Glutamatergic neuron (in vitro differentiated cells): ENCODE measurements around the gene AKR1C4. TPM values are rescaled to one million over a fixed set of nuclear protein-coding genes. Genes with fewer than 3 reads are reported as not detected.

ENCODE experiments used
- DNase-seq: peaks from one replicate; pipeline ENCODE4 v3.0.0; 2022
- H3K27ac Mint-ChIP-seq: one replicate; pipeline ENCODE4 v1.8.0; 2020; ENCODE audit warnings: mild to moderate bottlenecking, mixed read lengths, inconsistent platforms; ENCODE audit not compliant: unreplicated experiment
- H3K27me3 Mint-ChIP-seq: one replicate; pipeline ENCODE4 v1.8.0; 2020; ENCODE audit warnings: mild to moderate bottlenecking, moderate library complexity, mixed read lengths, inconsistent platforms; ENCODE audit not compliant: unreplicated experiment
- H3K36me3 Mint-ChIP-seq: one replicate; pipeline ENCODE4 v1.8.0; 2020; ENCODE audit warnings: mild to moderate bottlenecking, mixed read lengths, inconsistent platforms; ENCODE audit not compliant: unreplicated experiment
- H3K4me1 Mint-ChIP-seq: one replicate; pipeline ENCODE4 v1.8.0; 2020; ENCODE audit warnings: mild to moderate bottlenecking, low read depth, mixed read lengths, inconsistent platforms; ENCODE audit not compliant: unreplicated experiment
- H3K4me3 Mint-ChIP-seq: one replicate; pipeline ENCODE4 v1.8.0; 2020; ENCODE audit warnings: mild to moderate bottlenecking, mixed read lengths, inconsistent platforms; ENCODE audit not compliant: unreplicated experiment
- H3K9me3 Mint-ChIP-seq: one replicate; pipeline ENCODE4 v1.8.0; 2020; ENCODE audit warnings: mild to moderate bottlenecking, moderate library complexity, mixed read lengths, inconsistent platforms; ENCODE audit not compliant: unreplicated experiment
- long read RNA-seq: library from polyadenylated mRNA; unstranded; transcript quantifications from one replicate; pipeline ENCODE4 v2.0.0, GENCODE V29; 2020; ENCODE audit not compliant: unreplicated experiment
- total RNA-seq: library from RNA; stranded (reverse); fragmentation: NEBNext Ultra II Directional; extraction: Animal tissue kit (Norgen Biotek cat#: 25700); gene quantifications from one replicate; pipeline ENCODE4 v1.2.1, GENCODE V29; 2021; ENCODE audit not compliant: unreplicated experiment
- TF ChIP-seq, protein P1 (sequence below): fragments of 200-600 bp; sonication (generic); IDR thresholded peaks from one replicate; pipeline ENCODE4 v1.5.0; 2021; ENCODE audit not compliant: partially characterized antibody, unreplicated experiment

AKR1C4 gene
- total RNA-seq = not detected
- long read RNA-seq = 0 reads

DNA sequence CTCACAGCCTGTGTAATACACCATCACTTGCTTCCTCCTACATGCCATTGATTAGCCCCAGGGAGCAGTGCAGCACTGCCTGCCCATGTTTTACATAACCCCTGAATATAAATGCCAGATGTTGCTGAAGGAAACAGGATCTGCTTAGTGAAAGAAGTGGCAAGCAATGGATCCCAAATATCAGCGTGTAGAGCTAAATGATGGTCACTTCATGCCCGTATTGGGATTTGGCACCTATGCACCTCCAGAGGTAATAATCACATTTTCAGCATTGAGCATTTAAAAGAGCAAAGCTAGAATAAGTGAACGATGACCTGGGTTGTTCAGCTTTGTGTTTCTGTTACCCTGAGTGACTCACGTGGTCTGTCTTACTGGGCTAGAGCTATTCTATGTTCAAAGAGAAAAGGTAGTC is at the start of gene AKR1C4:
Gene AKR1C4 (plus strand): TSS at position 136 of the 412 bp plus-strand sequence. CDS start 31 bp downstream, at position 167.
- no peaks in the 10 kb centered on the region for H3K36me3 Mint-ChIP-seq
- H3K27ac Mint-ChIP-seq = no peak within 1 kb of the TSS
- TF ChIP-seq, protein P1, sequence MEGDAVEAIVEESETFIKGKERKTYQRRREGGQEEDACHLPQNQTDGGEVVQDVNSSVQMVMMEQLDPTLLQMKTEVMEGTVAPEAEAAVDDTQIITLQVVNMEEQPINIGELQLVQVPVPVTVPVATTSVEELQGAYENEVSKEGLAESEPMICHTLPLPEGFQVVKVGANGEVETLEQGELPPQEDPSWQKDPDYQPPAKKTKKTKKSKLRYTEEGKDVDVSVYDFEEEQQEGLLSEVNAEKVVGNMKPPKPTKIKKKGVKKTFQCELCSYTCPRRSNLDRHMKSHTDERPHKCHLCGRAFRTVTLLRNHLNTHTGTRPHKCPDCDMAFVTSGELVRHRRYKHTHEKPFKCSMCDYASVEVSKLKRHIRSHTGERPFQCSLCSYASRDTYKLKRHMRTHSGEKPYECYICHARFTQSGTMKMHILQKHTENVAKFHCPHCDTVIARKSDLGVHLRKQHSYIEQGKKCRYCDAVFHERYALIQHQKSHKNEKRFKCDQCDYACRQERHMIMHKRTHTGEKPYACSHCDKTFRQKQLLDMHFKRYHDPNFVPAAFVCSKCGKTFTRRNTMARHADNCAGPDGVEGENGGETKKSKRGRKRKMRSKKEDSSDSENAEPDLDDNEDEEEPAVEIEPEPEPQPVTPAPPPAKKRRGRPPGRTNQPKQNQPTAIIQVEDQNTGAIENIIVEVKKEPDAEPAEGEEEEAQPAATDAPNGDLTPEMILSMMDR = no peak
- no peaks in the 10 kb centered on the region for H3K4me1 Mint-ChIP-seq
- H3K9me3 Mint-ChIP-seq = no peaks in the 10 kb centered on the region
- no peak for DNase-seq
- no peak within 1 kb of the TSS for H3K4me3 Mint-ChIP-seq
- no peaks in the 10 kb centered on the region for H3K27me3 Mint-ChIP-seq

DNA sequence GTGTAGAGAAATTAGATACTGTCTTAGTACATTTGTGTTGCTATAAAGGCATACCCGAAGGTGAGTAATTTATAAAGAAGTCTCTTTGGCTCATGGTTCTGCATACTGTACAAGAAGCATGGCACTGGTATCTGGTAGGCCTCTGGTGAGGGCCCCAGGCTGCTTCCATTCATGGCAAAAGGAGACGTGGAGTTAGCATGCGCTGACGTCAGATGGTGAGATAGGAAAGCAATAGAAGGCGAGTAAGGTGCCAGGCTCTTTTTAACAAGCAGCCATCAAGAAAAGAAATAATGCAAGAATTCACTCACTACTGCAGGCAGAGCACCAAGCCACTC is 49.8 kb upstream of the AKR1C4 start:
- H3K27me3 Mint-ChIP-seq = no peaks in the 10 kb centered on the region
- no peaks in the 10 kb centered on the region for H3K4me1 Mint-ChIP-seq
- no peak overlapping the region for H3K27ac Mint-ChIP-seq
- DNase-seq = no peak
- H3K36me3 Mint-ChIP-seq = peaks cover 5% of the 10 kb centered on the region
- TF ChIP-seq, protein P1 = no peak
- H3K4me3 Mint-ChIP-seq = no peak overlapping the region
- peaks cover 2% of the 10 kb centered on the region for H3K9me3 Mint-ChIP-seq

DNA sequence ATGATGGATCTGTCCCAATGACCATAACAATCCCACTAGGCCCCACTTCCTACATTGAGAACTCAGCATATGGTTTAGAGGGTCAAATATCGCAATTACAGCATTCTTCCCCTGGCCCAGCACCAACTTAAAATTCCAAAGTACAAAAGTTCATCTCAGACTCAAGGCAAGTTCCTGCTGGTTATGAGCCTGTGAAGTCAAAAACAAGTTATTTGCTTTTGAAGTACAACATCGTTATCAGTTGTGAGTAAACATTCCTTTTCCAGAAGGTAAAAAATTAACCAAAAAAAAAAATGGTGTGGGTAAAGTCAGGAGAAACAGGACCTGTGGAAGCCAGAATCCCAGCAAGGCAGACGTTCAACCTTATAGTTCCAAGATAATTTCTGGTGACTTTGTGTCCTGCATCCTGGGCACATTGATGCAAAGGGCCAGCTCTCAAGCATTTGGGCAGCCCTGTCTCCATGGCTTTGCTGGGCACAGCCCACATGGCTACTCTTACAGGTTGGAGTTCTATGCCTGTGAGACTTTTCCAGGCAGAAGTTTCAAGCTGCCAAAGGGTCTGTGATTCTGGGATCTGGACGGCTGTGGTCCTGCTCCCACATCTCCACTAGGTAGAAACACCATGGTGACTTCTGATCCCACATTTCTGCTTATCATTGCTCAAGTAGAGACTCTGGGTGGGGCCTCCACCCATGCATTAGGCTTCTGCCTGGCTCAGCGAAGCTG is 49.2 kb upstream of the AKR1C4 start:
- peaks cover 5% of the 10 kb centered on the region for H3K36me3 Mint-ChIP-seq
- no peak overlapping the region for H3K27ac Mint-ChIP-seq
- no peaks in the 10 kb centered on the region for H3K27me3 Mint-ChIP-seq
- TF ChIP-seq, protein P1 = no peak
- no peak for DNase-seq
- no peak overlapping the region for H3K4me3 Mint-ChIP-seq
- peaks cover 2% of the 10 kb centered on the region for H3K9me3 Mint-ChIP-seq
- no peaks in the 10 kb centered on the region for H3K4me1 Mint-ChIP-seq

DNA sequence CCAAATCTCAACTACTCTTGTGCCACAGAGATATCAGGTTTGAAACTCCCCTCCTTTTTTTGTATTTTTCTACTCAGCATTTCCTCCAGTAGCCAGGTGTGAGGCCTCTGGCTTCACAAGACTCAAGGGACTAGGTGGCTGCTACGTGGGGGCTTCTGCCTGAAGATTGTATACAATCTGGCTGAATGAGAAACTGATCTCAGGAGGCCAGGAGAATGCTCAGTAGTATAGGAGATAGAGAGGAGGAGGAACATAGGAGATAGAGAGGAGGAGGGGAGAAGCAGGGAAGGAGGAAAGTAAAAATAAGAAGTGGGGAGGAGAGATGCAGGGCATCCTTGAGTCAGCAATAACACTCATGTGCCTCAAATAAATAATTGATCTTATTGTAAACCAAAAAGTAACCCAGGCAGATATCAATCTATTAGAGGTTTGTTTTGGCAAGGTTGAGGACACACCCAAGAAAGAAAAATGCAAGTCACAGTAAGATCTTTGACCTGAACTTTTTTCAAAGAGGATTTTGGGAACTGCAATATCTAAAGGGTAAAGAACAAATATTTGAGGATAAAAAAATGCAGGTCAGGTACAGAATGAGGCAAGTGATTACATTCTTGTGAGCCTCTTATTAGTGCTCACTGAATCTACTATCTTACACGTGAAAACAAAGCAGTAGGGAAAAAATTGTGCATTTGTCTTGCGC is 48.5 kb upstream of the AKR1C4 start:
- H3K36me3 Mint-ChIP-seq = peaks cover 5% of the 10 kb centered on the region
- no peaks in the 10 kb centered on the region for H3K27me3 Mint-ChIP-seq
- peaks cover 2% of the 10 kb centered on the region for H3K9me3 Mint-ChIP-seq
- DNase-seq = no peak
- H3K4me1 Mint-ChIP-seq = no peaks in the 10 kb centered on the region
- H3K27ac Mint-ChIP-seq = no peak overlapping the region
- TF ChIP-seq, protein P1 = no peak
- H3K4me3 Mint-ChIP-seq = no peak overlapping the region

DNA sequence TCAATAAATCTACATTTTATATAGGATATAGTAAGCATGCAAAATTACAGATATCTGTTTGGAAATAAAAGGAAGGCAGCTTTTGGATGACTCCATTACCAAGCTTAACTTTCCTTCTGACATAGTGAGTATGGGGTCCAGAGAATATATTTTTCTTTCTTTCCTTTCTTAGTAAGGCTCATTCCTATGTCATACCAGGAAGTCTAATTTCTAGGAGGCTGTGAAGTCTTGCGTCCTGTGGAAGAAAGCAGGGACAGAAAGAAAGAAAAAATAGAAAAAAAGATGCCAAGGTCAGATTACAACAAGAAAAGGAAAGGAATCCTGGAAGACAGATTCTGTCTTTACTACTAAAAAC is 48.0 kb upstream of the AKR1C4 start:
- peaks cover 2% of the 10 kb centered on the region for H3K9me3 Mint-ChIP-seq

More for the DNA sequence above, 48.0 kb upstream of the AKR1C4 start:
- Mint-ChIP-seq H3K4me1 (no peaks in the 10 kb centered on the region), H3K27me3 (peaks cover 2% of the 10 kb centered on the region), H3K36me3 (peaks cover 9% of the 10 kb centered on the region), H3K27ac (no peak overlapping the region), H3K4me3 (no peak overlapping the region)
- no peak for DNase-seq
- TF ChIP-seq, protein P1 = no peak
